IMR-90 (cell line): ENCODE results near the gene GPC6. TPM values are rescaled to one million over a fixed set of nuclear protein-coding genes. Genes with fewer than 3 reads are reported as not detected.

ENCODE experiments used
- ATAC-seq: fragments of 200-7000 bp; cut with Tn5 transposase; 2 replicates; pipeline ENCODE4 v1.9.1; 2020; ENCODE audit warnings: low read depth, mild to moderate bottlenecking, moderate library complexity
- BruUV-seq: library from RNA; stranded (reverse); fragments of 400-500 nt; replicated peaks from 2 replicates; lab custom pipeline; 2021; lab: Mats Ljungman, UMichigan
- CTCF ChIA-PET: fragments of 300-600 bp; formaldehyde crosslinking; extraction: SDS; loops from one replicate; lab custom pipeline; 2021; ENCODE audit warnings: antibody characterized with exemption; lab: Yijun Ruan, JAX
- POLR2A ChIA-PET: fragments of 300-600 bp; sonication (Branson Sonifier 250); formaldehyde crosslinking; loops from one replicate; lab custom pipeline; 2022; ENCODE audit warnings: antibody characterized with exemption; ENCODE audit not compliant: unreplicated experiment; lab: Charles Lee
- DNase-seq: peaks from one replicate; pipeline ENCODE4 v3.0.0; 2013
- H2AFZ ChIP-seq: replicated peaks from 2 replicates; pipeline ENCODE3; 2013; ENCODE audit warnings: low read length, mild to moderate bottlenecking; ENCODE audit not compliant: poor library complexity
- H2AK5ac ChIP-seq: 2 replicates; pipeline ENCODE4 v1.6.1; 2013; ENCODE audit warnings: low read depth, low read length, inconsistent platforms
- H2AK9ac ChIP-seq: replicated peaks from 2 replicates; pipeline ENCODE3; 2013; ENCODE audit warnings: mild to moderate bottlenecking, low read depth, low read length, moderate library complexity; ENCODE audit not compliant: poor library complexity
- H2BK120ac ChIP-seq: 2 replicates; pipeline ENCODE4 v1.6.1; 2013; ENCODE audit warnings: low read depth, low read length, inconsistent platforms
- H2BK15ac ChIP-seq: 3 replicates; pipeline ENCODE4 v1.6.1; 2013; ENCODE audit warnings: low read depth, low read length, inconsistent platforms
- H2BK20ac ChIP-seq: 2 replicates; pipeline ENCODE4 v1.6.1; 2013; ENCODE audit warnings: low read depth, mild to moderate bottlenecking, inconsistent platforms, low read length, moderate library complexity
- H2BK5ac ChIP-seq: 2 replicates; pipeline ENCODE4 v1.6.1; 2013; ENCODE audit warnings: mild to moderate bottlenecking, low read depth, low read length, inconsistent platforms; ENCODE audit not compliant: poor library complexity, severe bottlenecking
- H3K14ac ChIP-seq: replicated peaks from 2 replicates; pipeline ENCODE4 v1.6.1; 2013; ENCODE audit warnings: low read depth, low read length, inconsistent platforms
- H3K18ac ChIP-seq: 2 replicates; pipeline ENCODE4 v1.6.1; 2013; ENCODE audit warnings: low read depth, low read length, control low read depth
- H3K23ac ChIP-seq: 2 replicates; pipeline ENCODE4 v1.6.1; 2013; ENCODE audit warnings: low read depth, low read length, inconsistent platforms
- H3K27ac ChIP-seq: 2 replicates; pipeline ENCODE4 v1.5.1; 2013; ENCODE audit warnings: mild to moderate bottlenecking, control low read depth, low read length; ENCODE audit not compliant: insufficient read depth
- H3K27me3 ChIP-seq: 2 replicates; pipeline ENCODE4 v1.6.1; 2013; ENCODE audit warnings: low read length; ENCODE audit not compliant: control insufficient read depth, insufficient read depth
- H3K36me3 ChIP-seq: 2 replicates; pipeline ENCODE4 v1.6.1; 2013; ENCODE audit warnings: low read length, mixed read lengths; ENCODE audit not compliant: control insufficient read depth, insufficient read depth
- H3K4ac ChIP-seq: 2 replicates; pipeline ENCODE4 v1.6.1; 2013; ENCODE audit warnings: low read depth, low read length, inconsistent platforms
- H3K4me1 ChIP-seq: 2 replicates; pipeline ENCODE4 v1.6.1; 2013; ENCODE audit warnings: low read length, mixed read lengths; ENCODE audit not compliant: control insufficient read depth, insufficient read depth
- H3K4me2 ChIP-seq: 2 replicates; pipeline ENCODE4 v1.6.1; 2013; ENCODE audit warnings: low read depth, mild to moderate bottlenecking, control low read depth, low read length, moderate library complexity
- H3K4me3 ChIP-seq: 2 replicates; pipeline ENCODE4 v1.5.1; 2013; ENCODE audit warnings: low read depth, mild to moderate bottlenecking, control low read depth, low read length, moderate library complexity; ENCODE audit not compliant: insufficient read depth
- H3K56ac ChIP-seq: 2 replicates; pipeline ENCODE4 v1.6.1; 2013; ENCODE audit warnings: low read length, inconsistent platforms; ENCODE audit not compliant: insufficient read depth; ENCODE audit errors: extremely low read depth
- H3K79me1 ChIP-seq, 2 experiments: 2 replicates each; pipeline ENCODE4 v1.6.1; 2013; ENCODE audit warnings: low read length in 2 of 2, inconsistent platforms in 1 of 2, low read depth in 1 of 2
- H3K9ac ChIP-seq: 2 replicates; pipeline ENCODE4 v1.6.1; 2013; ENCODE audit warnings: low read depth, low read length, control low read depth
- H3K9me1 ChIP-seq: 2 replicates; pipeline ENCODE4 v1.6.1; 2013; ENCODE audit warnings: low read length, inconsistent platforms; ENCODE audit not compliant: insufficient read depth
- H3K9me3 ChIP-seq: 2 replicates; pipeline ENCODE4 v1.6.1; 2013; ENCODE audit warnings: low read length; ENCODE audit not compliant: control insufficient read depth, insufficient read depth
- H4K20me1 ChIP-seq: 2 replicates; pipeline ENCODE4 v1.6.1; 2013; ENCODE audit warnings: low read length, inconsistent platforms; ENCODE audit not compliant: insufficient read depth
- H4K5ac ChIP-seq: 2 replicates; pipeline ENCODE4 v1.6.1; 2013; ENCODE audit warnings: mild to moderate bottlenecking, low read depth, low read length, control low read depth
- H4K8ac ChIP-seq, 2 experiments: 2 replicates each; pipeline ENCODE4 v1.6.1; 2013; ENCODE audit warnings: low read depth in 2 of 2, low read length in 2 of 2, control low read depth in 1 of 2, inconsistent platforms in 1 of 2
- H4K91ac ChIP-seq: 2 replicates; pipeline ENCODE4 v1.6.1; 2013; ENCODE audit warnings: low read depth, low read length, inconsistent platforms; ENCODE audit not compliant: insufficient read depth
- BHLHE40 ChIP-seq: fragments of 150-350 bp; IDR thresholded peaks from 2 replicates; pipeline ENCODE4 v1.6.1; 2016; ENCODE audit warnings: mild to moderate bottlenecking, low read depth, low read length
- CEBPB ChIP-seq: IDR thresholded peaks from 2 replicates; pipeline ENCODE4 v1.6.1; 2012; ENCODE audit warnings: low read depth, low read length, improper control_type of control experiment
- CHD1 ChIP-seq: IDR thresholded peaks from 2 replicates; pipeline ENCODE4 v1.6.1; 2012; ENCODE audit warnings: low read depth, low read length, improper control_type of control experiment
- CTCF ChIP-seq: conservative IDR thresholded peaks from 2 replicates; pipeline ENCODE4 v1.5.1; 2012; ENCODE audit warnings: mild to moderate bottlenecking, low read depth, low read length, improper control_type of control experiment
- FOS ChIP-seq: fragments of 150-350 bp; IDR thresholded peaks from 2 replicates; pipeline ENCODE4 v1.6.1; 2016; ENCODE audit warnings: low read depth, low read length
- MAZ ChIP-seq: IDR thresholded peaks from 2 replicates; pipeline ENCODE4 v1.6.1; 2012; ENCODE audit warnings: low read depth, mild to moderate bottlenecking, low read length, improper control_type of control experiment, moderate library complexity, borderline replicate concordance
- MXI1 ChIP-seq: IDR thresholded peaks from 2 replicates; pipeline ENCODE4 v1.6.1; 2012; ENCODE audit warnings: low read depth, mild to moderate bottlenecking, low read length, moderate library complexity, borderline replicate concordance
- NFE2L2 ChIP-seq: fragments of 150-350 bp; IDR thresholded peaks from 2 replicates; pipeline ENCODE4 v1.6.1; 2016; ENCODE audit warnings: low read depth, mild to moderate bottlenecking, low read length
- RAD21 ChIP-seq: IDR thresholded peaks from 2 replicates; pipeline ENCODE4 v1.6.1; 2012; ENCODE audit warnings: low read length, improper control_type of control experiment
- RCOR1 ChIP-seq: IDR thresholded peaks from 2 replicates; pipeline ENCODE4 v1.6.1; 2012; ENCODE audit warnings: mild to moderate bottlenecking, low read length, improper control_type of control experiment; ENCODE audit not compliant: insufficient replicate concordance
- RFX5 ChIP-seq: IDR thresholded peaks from 2 replicates; pipeline ENCODE4 v1.8.0; 2012; ENCODE audit warnings: low read depth, mild to moderate bottlenecking, low read length, moderate library complexity
- WGBS, 2 experiments: methylation state at CpG; one replicate each; pipeline versions ENCODE4 v1.1.5 to v1.1.7; 2013; ENCODE audit warnings: missing lambda C conversion rate in 2 of 2; ENCODE audit not compliant: insufficient read length in 1 of 2; ENCODE audit errors: extremely low coverage in 2 of 2; 5-methylcytosine and 5-hydroxymethylcytosine counted together
- dilution Hi-C: fragments of 300-500 bp; cut with HindIII; formaldehyde crosslinking; loops from one replicate; pipeline ENCODE4 v1.14.3; 2018; ENCODE audit warnings: low sequenced_read_pairs; ENCODE audit not compliant: unreplicated experiment
- in situ Hi-C: fragments of 300-500 bp; cut with MboI; formaldehyde crosslinking; loops from 3 replicates; pipeline ENCODE4 v1.14.3; 2019; ENCODE audit warnings: low sequenced_read_pairs, inconsistent platforms, mixed read lengths
- intact Hi-C: fragments of 100-400 bp; cut with micrococcal nuclease; formaldehyde crosslinking; loops from 2 replicates; pipeline ENCODE4 v1.10.0; 2022
- polyA plus RNA-seq, 3 experiments: library from polyadenylated mRNA; depleted of rRNA; stranded (reverse); fragments of >200 nt; gene quantifications; 2 replicates each; pipeline ENCODE4 v1.2.3, GENCODE V29; 2012; ENCODE audit warnings: low replicate concordance in 1 of 3
- total RNA-seq: library from RNA; depleted of rRNA; stranded (reverse); fragments of >200 nt; gene quantifications from 2 replicates; pipeline ENCODE4 v1.2.3, GENCODE V29; 2012
- TF ChIP-seq, protein P1 (sequence below): fragments of 150-350 bp; IDR thresholded peaks from 2 replicates; pipeline ENCODE4 v1.6.1; 2017; ENCODE audit warnings: mild to moderate bottlenecking, antibody characterized with exemption, low read length, low read depth
- TF ChIP-seq, protein P2 (sequence below): fragments of 150-350 bp; IDR thresholded peaks from 2 replicates; pipeline ENCODE4 v1.6.1; 2016; ENCODE audit warnings: low read depth, mild to moderate bottlenecking, low read length, moderate library complexity, borderline replicate concordance

GPC6 gene
- total and polyA plus RNA-seq, 2 of the 4 experiments (the other 2 are of a cell fraction): 14.9 to 39.4 TPM

DNA sequence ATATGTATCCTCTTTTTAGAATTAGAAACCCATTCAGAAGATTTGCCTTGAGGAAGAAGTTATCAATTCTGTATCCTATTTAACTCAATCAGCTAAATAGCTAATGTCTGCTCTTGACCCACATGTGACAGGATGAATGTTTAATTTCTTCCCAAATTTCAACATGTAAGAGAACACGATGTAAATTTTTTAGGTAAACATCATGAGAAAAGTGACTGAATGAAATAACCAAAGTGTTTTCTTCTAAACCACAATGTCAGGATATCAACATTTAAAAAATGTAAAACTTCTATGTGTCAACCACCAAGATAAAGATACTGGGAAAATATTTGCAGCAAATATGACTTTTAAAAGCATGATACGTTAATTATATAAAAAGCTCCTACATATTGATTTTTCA, 950.4 kb downstream of the GPC6 start:
- Histone ChIP-seq H3K27ac (no peak overlapping the region), H3K4me3 (no peak overlapping the region), H3K9me1 (no peaks in the 10 kb centered on the region; the same call in 1 of the 2 replicates), H3K4ac (no peak overlapping the region), H3K9ac (no peak overlapping the region), H3K23ac (no peak overlapping the region), H4K5ac (no peak overlapping the region), H2AFZ (no peak overlapping the region), H3K27me3 (no peaks in the 10 kb centered on the region), H3K9me3 (no peaks in the 10 kb centered on the region), H3K4me2 (no peak overlapping the region), H3K56ac (no peak overlapping the region), H4K20me1 (no peaks in the 10 kb centered on the region), H3K36me3 (no peaks in the 10 kb centered on the region), H4K8ac (no peak overlapping the region), H4K91ac (no peak overlapping the region), H2BK120ac (no peak overlapping the region), H3K79me1 (no peaks in the 10 kb centered on the region), H2AK5ac (no peak overlapping the region), H3K4me1 (peaks cover 3% of the 10 kb centered on the region; the same call in 1 of the 2 replicates), H2BK5ac (no peak overlapping the region), H2BK20ac (no peak overlapping the region), H3K18ac (no peak overlapping the region), H2BK15ac (no peak overlapping the region), H2AK9ac (no peak overlapping the region), H3K14ac (no peak overlapping the region)
- DNase-seq: no peak
- in situ Hi-C loops: no loop called here
- dilution Hi-C loops: no loop called here
- no TSS peak for BruUV-seq
- ATAC-seq: no peak
- no peak for TF ChIP-seq MAZ
- TF ChIP-seq, protein P1, sequence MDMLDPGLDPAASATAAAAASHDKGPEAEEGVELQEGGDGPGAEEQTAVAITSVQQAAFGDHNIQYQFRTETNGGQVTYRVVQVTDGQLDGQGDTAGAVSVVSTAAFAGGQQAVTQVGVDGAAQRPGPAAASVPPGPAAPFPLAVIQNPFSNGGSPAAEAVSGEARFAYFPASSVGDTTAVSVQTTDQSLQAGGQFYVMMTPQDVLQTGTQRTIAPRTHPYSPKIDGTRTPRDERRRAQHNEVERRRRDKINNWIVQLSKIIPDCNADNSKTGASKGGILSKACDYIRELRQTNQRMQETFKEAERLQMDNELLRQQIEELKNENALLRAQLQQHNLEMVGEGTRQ: no peak
- TF ChIP-seq CHD1: no peak
- TF ChIP-seq CEBPB: no peak
- TF ChIP-seq NFE2L2: no peak
- TF ChIP-seq, protein P2, sequence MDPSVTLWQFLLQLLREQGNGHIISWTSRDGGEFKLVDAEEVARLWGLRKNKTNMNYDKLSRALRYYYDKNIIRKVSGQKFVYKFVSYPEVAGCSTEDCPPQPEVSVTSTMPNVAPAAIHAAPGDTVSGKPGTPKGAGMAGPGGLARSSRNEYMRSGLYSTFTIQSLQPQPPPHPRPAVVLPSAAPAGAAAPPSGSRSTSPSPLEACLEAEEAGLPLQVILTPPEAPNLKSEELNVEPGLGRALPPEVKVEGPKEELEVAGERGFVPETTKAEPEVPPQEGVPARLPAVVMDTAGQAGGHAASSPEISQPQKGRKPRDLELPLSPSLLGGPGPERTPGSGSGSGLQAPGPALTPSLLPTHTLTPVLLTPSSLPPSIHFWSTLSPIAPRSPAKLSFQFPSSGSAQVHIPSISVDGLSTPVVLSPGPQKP: no peak
- TF ChIP-seq BHLHE40: no peak
- no peak for TF ChIP-seq FOS
- TF ChIP-seq RAD21: no peak
- TF ChIP-seq RCOR1: no peak
- no peak for TF ChIP-seq CTCF
- TF ChIP-seq MXI1: no peak
- no peak for TF ChIP-seq RFX5
- WGBS, 2 experiments: no CpG with 5 or more reads among the region's 2 CpGs
- intact Hi-C loops: no loop called here
- ChIA-PET POLR2A (no interaction called here), CTCF (no interaction called here)
